Mesothelial cell of epicardium (in vitro differentiated cells): Measurements from ENCODE around the gene FXYD1. TPM values are rescaled to one million over a fixed set of nuclear protein-coding genes. Genes with fewer than 3 reads are reported as not detected.

Experiments
- DNase-seq, 2 experiments: peaks; one replicate each; pipeline ENCODE4 v3.0.0; 2021; ENCODE audit warnings: low spot score in 2 of 2; ENCODE audit not compliant: unreplicated experiment in 2 of 2
- H3K27ac Mint-ChIP-seq: 2 replicates; pipeline ENCODE4 v1.8.0; 2021; ENCODE audit warnings: mixed read lengths
- H3K27me3 Mint-ChIP-seq: 2 replicates; pipeline ENCODE4 v1.8.0; 2021; ENCODE audit warnings: low read depth, mixed read lengths
- H3K36me3 Mint-ChIP-seq: 2 replicates; pipeline ENCODE4 v1.8.0; 2021; ENCODE audit warnings: mixed read lengths
- H3K4me1 Mint-ChIP-seq: 2 replicates; pipeline ENCODE4 v1.8.0; 2021; ENCODE audit warnings: mixed read lengths
- H3K4me3 Mint-ChIP-seq: 2 replicates; pipeline ENCODE4 v1.8.0; 2021; ENCODE audit warnings: mild to moderate bottlenecking, moderate library complexity, mixed read lengths
- H3K9me3 Mint-ChIP-seq: 2 replicates; pipeline ENCODE4 v1.8.0; 2021; ENCODE audit warnings: mixed read lengths
- CTCF ChIP-seq: fragments of 200-600 bp; sonication (generic); IDR thresholded peaks from one replicate; pipeline ENCODE4 v1.5.0; 2021; ENCODE audit warnings: antibody characterized with exemption; ENCODE audit not compliant: unreplicated experiment
- total RNA-seq: library from RNA; stranded (reverse); gene quantifications from 3 replicates; pipeline ENCODE4 v1.2.1, GENCODE V29; 2021

FXYD1 gene
- total RNA-seq, 1 donor from 2014 or later = 3.6 TPM

- peak overlapping the region; percentile 64 for H3K27ac Mint-ChIP-seq
- DNase-seq = peak; percentile 83 to 85
- H3K27me3 Mint-ChIP-seq = peaks cover 62% of the 10 kb centered on the region
- H3K4me3 Mint-ChIP-seq = peak overlapping the region; percentile 39
- H3K9me3 Mint-ChIP-seq = no peaks in the 10 kb centered on the region
- no peak for TF ChIP-seq CTCF
- peaks cover 52% of the 10 kb centered on the region for H3K4me1 Mint-ChIP-seq
- H3K36me3 Mint-ChIP-seq = no peaks in the 10 kb centered on the region
Measured at GRCh38 chr19:35140962-35141836, 2.6 kb downstream of the FXYD1 start.

- peaks cover 62% of the 10 kb centered on the region for H3K27me3 Mint-ChIP-seq
- H3K4me3 Mint-ChIP-seq = peak overlapping the region; percentile 44
- H3K9me3 Mint-ChIP-seq = no peaks in the 10 kb centered on the region
- no peak for TF ChIP-seq CTCF
- no peaks in the 10 kb centered on the region for H3K36me3 Mint-ChIP-seq
- DNase-seq = no peak
- H3K27ac Mint-ChIP-seq = no peak overlapping the region
- peaks cover 52% of the 10 kb centered on the region for H3K4me1 Mint-ChIP-seq
Measured at GRCh38 chr19:35141837-35142605, 3.4 kb downstream of the FXYD1 start.

GRCh38 chr19:35142606-35143230 is 4.1 kb downstream of the FXYD1 start:
- H3K4me1 Mint-ChIP-seq = peaks cover 47% of the 10 kb centered on the region
- H3K9me3 Mint-ChIP-seq = no peaks in the 10 kb centered on the region
- peak overlapping the region; percentile 44 for H3K4me3 Mint-ChIP-seq
- peak in 1 of 2 experiments; percentile 69 for DNase-seq
- H3K27ac Mint-ChIP-seq = no peak overlapping the region
- no peaks in the 10 kb centered on the region for H3K36me3 Mint-ChIP-seq
- H3K27me3 Mint-ChIP-seq = peaks cover 58% of the 10 kb centered on the region
- TF ChIP-seq CTCF = peak; percentile 78

- Mint-ChIP-seq H3K4me3 (peak within 1 kb of the TSS; percentile 44), H3K36me3 (no peaks in the 10 kb centered on the region), H3K27ac (no peak within 1 kb of the TSS), H3K4me1 (peaks cover 44% of the 10 kb centered on the region), H3K9me3 (no peaks in the 10 kb centered on the region), H3K27me3 (peaks cover 55% of the 10 kb centered on the region)
- no peak for DNase-seq
- peak; percentile 59 for TF ChIP-seq CTCF
Measured at GRCh38 chr19:35143231-35143715, 4.6 kb downstream of the FXYD1 start, which contains the start of gene FXYD7. TSS of gene FXYD7 (plus strand) at chr19:35143255. CDS start at chr19:35143334, 79 bp downstream.

GRCh38 chr19:35143818-35144217 is 5.2 kb downstream of the FXYD1 start:
- H3K9me3 Mint-ChIP-seq = no peaks in the 10 kb centered on the region
- H3K4me1 Mint-ChIP-seq = peaks cover 43% of the 10 kb centered on the region
- no peaks in the 10 kb centered on the region for H3K36me3 Mint-ChIP-seq
- peaks cover 55% of the 10 kb centered on the region for H3K27me3 Mint-ChIP-seq
- peak overlapping the region; percentile 1 for H3K4me3 Mint-ChIP-seq
- TF ChIP-seq CTCF = no peak
- no peak overlapping the region for H3K27ac Mint-ChIP-seq
- no peak for DNase-seq
